HFFc6 (cell line): ENCODE results near the gene MYO10. TPM values are rescaled to one million over a fixed set of nuclear protein-coding genes. Genes with fewer than 3 reads are reported as not detected.

Experiments used
- DNase-seq: peaks from one replicate; pipeline ENCODE4 v3.0.0-alpha.2; 2018
- H3K27ac Mint-ChIP-seq: 2 replicates; pipeline ENCODE4 v1.8.0; 2020; ENCODE audit warnings: mild to moderate bottlenecking, mixed read lengths
- H3K27me3 Mint-ChIP-seq: 2 replicates; pipeline ENCODE4 v1.8.0; 2021; ENCODE audit warnings: mild to moderate bottlenecking, moderate library complexity, mixed read lengths; ENCODE audit not compliant: insufficient read depth
- H3K36me3 Mint-ChIP-seq: 2 replicates; pipeline ENCODE4 v1.8.0; 2021; ENCODE audit warnings: low read depth, mixed read lengths
- H3K4me1 Mint-ChIP-seq: 2 replicates; pipeline ENCODE4 v1.8.0; 2020; ENCODE audit warnings: low read depth, mixed read lengths
- H3K4me3 Mint-ChIP-seq: 2 replicates; pipeline ENCODE4 v1.8.0; 2020; ENCODE audit warnings: mild to moderate bottlenecking, moderate library complexity, mixed read lengths
- H3K9me3 Mint-ChIP-seq: 2 replicates; pipeline ENCODE4 v1.8.0; 2020; ENCODE audit warnings: mild to moderate bottlenecking, mixed read lengths
- CTCF ChIP-seq: fragments of 200-600 bp; sonication (generic); IDR thresholded peaks from 2 replicates; pipeline ENCODE4 v1.5.0; 2021; ENCODE audit warnings: antibody characterized with exemption, mild to moderate bottlenecking
- total RNA-seq, 6 experiments: library from RNA; stranded (reverse); fragmentation: NEBNext Ultra II Directional; extraction: Animal tissue kit (Norgen Biotek cat#: 25700); gene quantifications; 2 replicates in 1 of 6; 3 replicates in 5 of 6; pipeline ENCODE4 v1.2.3, GENCODE V29; 2021

The MYO10 gene
- total RNA-seq, 6 experiments from 2014 or later = 99.4 to 142 (median 129) TPM

DNA sequence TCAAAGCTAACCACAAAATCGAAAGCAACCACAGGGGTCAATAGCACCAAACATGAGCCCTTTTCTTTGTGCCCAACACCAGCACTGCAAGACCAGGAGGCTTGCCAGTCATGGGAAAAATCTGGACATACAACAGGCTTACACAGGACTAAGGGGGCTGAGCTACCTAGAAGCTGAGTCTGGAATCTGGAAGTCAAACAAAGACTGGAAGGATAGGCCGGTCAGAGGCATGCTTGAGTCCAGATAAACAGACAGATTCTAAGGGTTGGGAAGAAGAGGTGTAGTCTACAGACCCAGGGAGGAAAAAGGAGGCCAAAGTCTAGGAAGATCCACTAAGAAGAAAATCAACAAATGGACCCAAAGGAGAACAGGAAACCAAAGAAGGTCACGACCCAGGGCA lies 73.3 kb downstream of the MYO10 start:
- Mint-ChIP-seq H3K27ac (peak overlapping the region; percentile 36; the same call in 1 of the 2 replicates), H3K4me1 (peaks cover 60% of the 10 kb centered on the region), H3K9me3 (no peaks in the 10 kb centered on the region), H3K4me3 (no peak overlapping the region), H3K36me3 (peaks cover 44% of the 10 kb centered on the region), H3K27me3 (peaks cover 7% of the 10 kb centered on the region)
- no peak for DNase-seq
- no peak for TF ChIP-seq CTCF

GRCh38 chr5:16859346-16859745 lies 76.7 kb downstream of the MYO10 start:
- Mint-ChIP-seq H3K36me3 (peaks cover 38% of the 10 kb centered on the region), H3K27me3 (peaks cover 11% of the 10 kb centered on the region), H3K4me3 (no peak overlapping the region), H3K27ac (no peak overlapping the region), H3K4me1 (peaks cover 62% of the 10 kb centered on the region), H3K9me3 (no peaks in the 10 kb centered on the region)
- DNase-seq = no peak
- no peak for TF ChIP-seq CTCF

DNA sequence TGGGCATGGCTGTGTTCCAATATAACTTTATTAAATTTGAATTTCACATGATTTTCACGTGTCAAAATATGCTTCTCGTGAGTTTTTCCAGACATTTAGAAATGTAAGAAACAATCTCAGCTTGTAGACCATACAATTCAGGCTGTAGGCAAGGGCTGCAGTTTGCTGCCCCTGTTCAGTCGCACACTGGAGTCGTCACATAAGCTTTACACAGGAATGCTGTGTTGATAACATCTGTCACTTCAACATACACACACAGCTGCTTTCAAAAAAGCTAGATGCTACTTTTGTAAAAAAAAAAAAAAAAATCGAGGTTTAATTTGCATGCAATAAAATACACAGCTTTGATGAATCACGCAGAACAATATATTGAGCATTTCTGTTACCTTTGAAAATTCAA lies 77.9 kb downstream of the MYO10 start:
- Mint-ChIP-seq H3K9me3 (no peaks in the 10 kb centered on the region), H3K36me3 (peaks cover 40% of the 10 kb centered on the region), H3K27ac (peak overlapping the region; percentile 39), H3K4me3 (no peak overlapping the region), H3K27me3 (peaks cover 12% of the 10 kb centered on the region), H3K4me1 (peaks cover 62% of the 10 kb centered on the region)
- DNase-seq = no peak
- no peak for TF ChIP-seq CTCF

DNA sequence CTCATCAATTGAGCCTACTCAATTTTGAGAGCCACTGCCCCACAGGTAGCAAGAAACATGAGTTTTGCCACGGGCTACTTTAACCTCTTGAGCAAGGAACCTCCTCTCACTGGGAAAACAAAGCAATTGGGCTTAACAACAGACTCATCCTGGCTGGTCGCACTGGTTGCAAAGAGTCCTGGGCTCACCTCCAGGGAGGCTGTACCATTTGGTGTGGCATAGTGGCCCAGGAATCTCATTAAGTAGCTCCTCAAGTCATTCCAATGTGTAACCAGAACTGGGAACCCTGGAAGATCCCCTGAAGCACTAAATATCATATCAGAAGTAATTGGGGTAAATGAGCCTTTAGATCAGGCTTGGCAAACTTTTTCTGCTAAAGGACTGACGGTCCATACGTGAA lies 78.5 kb downstream of the MYO10 start:
- Mint-ChIP-seq H3K4me1 (peaks cover 62% of the 10 kb centered on the region), H3K27me3 (peaks cover 12% of the 10 kb centered on the region; the same call in 1 of the 2 replicates), H3K27ac (peak overlapping the region; percentile 39), H3K4me3 (no peak overlapping the region), H3K9me3 (no peaks in the 10 kb centered on the region), H3K36me3 (peaks cover 40% of the 10 kb centered on the region)
- no peak for DNase-seq
- TF ChIP-seq CTCF = no peak

GRCh38 chr5:16856531-16856930 lies 79.6 kb downstream of the MYO10 start:
- Mint-ChIP-seq H3K9me3 (no peaks in the 10 kb centered on the region), H3K27me3 (peaks cover 9% of the 10 kb centered on the region), H3K4me1 (peaks cover 71% of the 10 kb centered on the region), H3K4me3 (peak overlapping the region; percentile 60), H3K36me3 (peaks cover 36% of the 10 kb centered on the region), H3K27ac (peak overlapping the region; percentile 78)
- TF ChIP-seq CTCF = no peak
- peak; percentile 68 for DNase-seq

DNA sequence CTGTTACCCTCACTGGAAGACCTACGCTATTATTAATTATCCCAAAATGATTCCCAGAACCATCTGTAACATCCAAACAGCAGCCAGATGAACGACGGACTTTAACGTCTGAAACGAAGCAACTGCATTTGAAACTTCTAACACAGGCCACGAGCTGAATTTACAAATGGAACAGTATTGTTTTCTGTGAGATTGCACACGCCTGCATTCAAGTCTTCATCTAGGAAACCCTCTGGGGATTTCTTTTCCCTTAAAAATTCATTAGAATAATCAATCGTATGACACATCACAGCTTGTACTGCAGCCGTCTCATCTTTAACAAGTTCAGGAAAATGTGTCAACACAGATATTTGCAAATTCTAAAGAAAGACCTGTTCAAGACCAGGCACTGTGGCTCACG lies 80.2 kb downstream of the MYO10 start:
- TF ChIP-seq CTCF = no peak
- H3K27ac Mint-ChIP-seq = peak overlapping the region; percentile 78
- no peak for DNase-seq
- peaks cover 36% of the 10 kb centered on the region for H3K36me3 Mint-ChIP-seq
- peaks cover 7% of the 10 kb centered on the region for H3K27me3 Mint-ChIP-seq
- peak overlapping the region; percentile 60 for H3K4me3 Mint-ChIP-seq
- no peaks in the 10 kb centered on the region for H3K9me3 Mint-ChIP-seq
- peaks cover 77% of the 10 kb centered on the region for H3K4me1 Mint-ChIP-seq
